NCI-H2029 (cell line): ENCODE measurements around the gene WFIKKN1.

Source experiments
- DNase-seq: peaks from one replicate; lab custom pipeline; 2025; lab: John Stamatoyannopoulos, UW

Gene WFIKKN1

GRCh38 chr16:657487-657886, 26.7 kb downstream of the WFIKKN1 start:
- DNase-seq, result no peak

GRCh38 chr16:658679-659571, 28.1 kb downstream of the WFIKKN1 start:
- no peak for DNase-seq

GRCh38 chr16:659618-660017, 28.8 kb downstream of the WFIKKN1 start:
- DNase-seq, result no peak

- DNase-seq, result no peak
These were observed 29.3 kb downstream of the WFIKKN1 start for GRCh38 chr16:660132-660458.

- DNase-seq, result peak; percentile 78
These were observed 29.8 kb downstream of the WFIKKN1 start for GRCh38 chr16:660459-661183.

- DNase-seq, result no peak
These were observed 30.5 kb downstream of the WFIKKN1 start for GRCh38 chr16:661184-661821.

GRCh38 chr16:662095-662494, 31.3 kb downstream of the WFIKKN1 start:
- no peak for DNase-seq

- DNase-seq, result no peak
These were observed 31.8 kb downstream of the WFIKKN1 start for GRCh38 chr16:662597-662996.

GRCh38 chr16:666572-666971, 35.8 kb downstream of the WFIKKN1 start:
- DNase-seq, result no peak

GRCh38 chr16:667113-667779, 36.5 kb downstream of the WFIKKN1 start:
- DNase-seq, result no peak

- peak; percentile 78 for DNase-seq
These were observed 37.2 kb downstream of the WFIKKN1 start, which contains the start of gene RHOT2 for GRCh38 chr16:667780-668518. Gene RHOT2 (plus strand): TSS chr16:668132. CDS start chr16:668200, 68 bp downstream.

GRCh38 chr16:668519-669171, 37.9 kb downstream of the WFIKKN1 start:
- no peak for DNase-seq

GRCh38 chr16:669666-670065, 38.9 kb downstream of the WFIKKN1 start:
- no peak for DNase-seq

GRCh38 chr16:670485-671352, 39.9 kb downstream of the WFIKKN1 start:
- no peak for DNase-seq

- DNase-seq, result no peak
These were observed 40.8 kb downstream of the WFIKKN1 start for GRCh38 chr16:671353-672131.

- no peak for DNase-seq
These were observed 41.6 kb downstream of the WFIKKN1 start for GRCh38 chr16:672371-672770.

GRCh38 chr16:672851-673250, 42.1 kb downstream of the WFIKKN1 start:
- no peak for DNase-seq

- DNase-seq, result no peak
These were observed 42.7 kb downstream of the WFIKKN1 start for GRCh38 chr16:673399-673991.
